OCI-M2 (cell line): Measurements from ENCODE around the gene TRAF7.
"Not testable (repeated sequence)": the region's sequence is repeated elsewhere in the genome, so short reads cannot be mapped to it uniquely, and the experiment has no call there.

ENCODE experiments used
- DNase-seq: peaks from one replicate; lab custom pipeline; 2025; ENCODE audit not compliant: unreplicated experiment; lab: John Stamatoyannopoulos, UW

The TRAF7 gene

GRCh38 chr16:2121853-2122252 is 33.7 kb upstream of the TRAF7 start:
- no peak for DNase-seq

DNA sequence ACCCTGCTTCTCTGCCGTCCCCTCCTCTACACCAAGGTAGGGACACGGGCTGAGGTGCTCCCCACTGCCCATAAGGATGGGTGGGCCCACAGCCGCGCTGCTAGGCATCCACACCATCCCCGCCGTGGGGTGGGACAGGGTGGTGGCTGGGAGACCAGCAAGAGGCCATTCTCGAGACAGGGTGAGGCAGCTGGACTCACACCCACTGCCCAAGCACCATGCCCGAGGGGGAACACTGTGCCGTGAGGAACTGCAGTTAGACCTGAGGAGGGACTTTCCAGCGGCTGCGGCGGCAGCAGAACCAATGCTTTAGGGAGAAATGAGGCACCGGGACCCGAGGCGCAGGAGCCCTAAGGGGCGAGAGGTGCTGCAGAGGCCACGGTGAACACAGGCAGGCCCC is 33.2 kb upstream of the TRAF7 start:
- DNase-seq, result no peak

- DNase-seq, result not testable (repeated sequence)
Observed at GRCh38 chr16:2122934-2123683, 32.5 kb upstream of the TRAF7 start.

GRCh38 chr16:2123706-2124376 is 31.7 kb upstream of the TRAF7 start:
- not testable (repeated sequence) for DNase-seq

GRCh38 chr16:2124377-2124693 is 31.2 kb upstream of the TRAF7 start:
- DNase-seq, result not testable (repeated sequence)

DNA sequence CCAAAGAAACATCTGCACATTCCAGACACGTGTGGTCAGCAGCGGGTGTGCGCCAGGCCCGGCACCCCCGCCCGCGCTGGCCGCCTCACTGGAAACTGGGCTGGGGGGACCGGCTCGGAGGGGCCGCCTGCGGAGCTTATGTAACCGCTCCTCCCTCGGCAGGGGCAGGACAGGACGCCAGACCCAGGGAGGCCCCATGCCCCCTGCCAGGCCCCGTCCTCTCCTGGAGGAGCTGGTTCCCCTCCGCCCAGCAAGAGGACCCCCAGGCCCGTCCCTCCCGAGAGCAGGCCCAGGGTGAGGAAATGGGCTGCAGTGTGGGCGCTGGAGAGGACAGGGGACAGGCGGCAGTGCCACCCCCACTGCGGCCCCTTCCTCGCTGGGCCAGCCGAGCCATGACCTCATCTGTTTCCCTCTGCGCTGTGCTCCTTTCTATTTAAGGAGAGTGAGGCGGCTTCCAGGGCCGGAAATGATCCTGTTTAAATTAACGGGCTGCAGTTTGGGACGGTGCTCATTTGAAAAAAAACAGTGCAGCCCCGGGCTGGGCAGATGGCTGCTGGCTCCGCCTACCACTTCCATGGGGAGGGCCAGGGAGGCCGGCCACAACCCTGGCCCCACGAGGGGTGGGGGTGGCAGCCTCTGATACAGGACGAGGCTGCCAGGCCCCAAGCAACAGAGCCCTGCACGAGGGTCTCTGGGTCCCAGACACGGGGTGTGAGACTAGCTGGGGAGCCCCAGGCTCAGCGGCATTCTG is 30.7 kb upstream of the TRAF7 start:
- not testable (repeated sequence) for DNase-seq

- not testable (repeated sequence) for DNase-seq
Observed at GRCh38 chr16:2125609-2126008, 30.0 kb upstream of the TRAF7 start.

DNA sequence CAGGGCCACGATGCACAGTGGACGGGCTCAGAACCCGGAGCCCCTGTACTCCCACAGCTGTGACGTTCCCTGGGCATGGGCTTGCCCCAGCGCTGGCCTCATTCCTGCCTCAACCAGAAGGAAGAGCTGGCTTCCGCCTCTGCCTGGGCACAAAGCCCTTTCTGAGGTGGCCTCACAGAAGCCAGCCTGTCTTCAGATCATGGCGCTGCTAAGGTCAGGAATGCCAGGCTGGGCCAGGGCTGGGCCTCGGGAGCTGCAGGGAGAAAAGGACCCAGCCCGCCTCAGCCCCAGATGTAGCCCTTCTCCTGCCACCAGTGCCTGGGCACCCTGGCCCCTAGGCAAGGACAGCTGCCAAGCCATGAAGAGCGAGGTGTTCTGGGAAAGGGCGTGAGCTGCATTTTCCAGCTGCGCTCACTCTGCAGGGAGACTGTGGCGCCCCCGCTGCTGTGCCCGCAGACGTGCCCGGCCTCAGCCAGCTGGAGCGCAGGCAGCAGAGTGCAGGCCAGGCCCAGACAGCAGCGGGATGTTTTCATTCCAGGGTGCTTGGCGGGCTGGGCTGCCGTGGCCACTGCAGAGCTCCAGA is 29.3 kb upstream of the TRAF7 start:
- DNase-seq, result not testable (repeated sequence)

GRCh38 chr16:2126928-2127556 is 28.5 kb upstream of the TRAF7 start:
- DNase-seq, result not testable (repeated sequence)

- not testable (repeated sequence) for DNase-seq
Observed at GRCh38 chr16:2127630-2128280, 27.8 kb upstream of the TRAF7 start.

DNA sequence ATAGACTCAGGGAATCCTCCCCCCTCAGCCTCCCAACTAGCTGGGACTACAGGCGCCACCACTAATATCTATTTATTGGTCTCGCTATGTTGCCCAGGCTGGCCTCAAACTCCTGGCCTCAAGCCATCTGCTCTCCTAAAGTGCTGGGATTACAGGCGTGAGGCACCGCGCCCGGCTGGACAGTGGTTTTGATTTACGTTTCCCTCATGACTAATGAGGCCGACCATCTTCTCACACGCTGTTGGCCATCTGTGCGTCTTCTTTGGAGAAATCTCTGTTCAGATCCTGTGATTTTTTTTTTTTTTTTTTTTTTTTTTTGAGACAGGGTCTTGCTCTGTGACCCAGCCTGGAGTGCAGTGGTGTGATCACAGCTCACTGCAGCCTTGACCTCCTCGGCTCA is 26.3 kb upstream of the TRAF7 start:
- not testable (repeated sequence) for DNase-seq

DNA sequence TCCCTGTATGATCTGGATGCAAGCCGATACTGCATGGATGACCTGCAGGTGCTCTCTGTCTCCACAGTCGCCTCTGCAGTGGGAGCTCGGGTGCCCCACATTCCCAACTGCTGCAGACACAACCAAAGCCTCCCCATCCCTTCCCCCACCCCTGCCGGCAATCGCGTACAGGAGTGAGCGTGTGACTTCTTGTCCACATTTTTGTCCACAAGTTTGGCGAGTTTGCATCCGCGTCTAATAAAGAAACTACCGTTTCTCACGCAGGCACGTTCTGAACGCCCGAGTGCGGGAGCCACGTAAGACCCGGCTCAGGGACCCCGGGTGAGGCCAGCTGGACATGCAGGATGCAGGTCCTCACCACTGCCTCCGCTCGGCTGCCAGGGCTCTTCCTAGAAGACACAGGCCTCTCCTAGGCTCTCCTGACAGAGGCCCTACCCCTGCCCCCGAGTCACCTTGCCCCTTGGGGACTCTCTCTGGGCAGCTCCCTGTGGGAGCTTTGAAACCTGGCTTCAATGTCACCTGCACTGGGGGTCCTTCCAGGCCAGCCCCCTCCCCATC is 25.6 kb upstream of the TRAF7 start:
- not testable (repeated sequence) for DNase-seq

DNA sequence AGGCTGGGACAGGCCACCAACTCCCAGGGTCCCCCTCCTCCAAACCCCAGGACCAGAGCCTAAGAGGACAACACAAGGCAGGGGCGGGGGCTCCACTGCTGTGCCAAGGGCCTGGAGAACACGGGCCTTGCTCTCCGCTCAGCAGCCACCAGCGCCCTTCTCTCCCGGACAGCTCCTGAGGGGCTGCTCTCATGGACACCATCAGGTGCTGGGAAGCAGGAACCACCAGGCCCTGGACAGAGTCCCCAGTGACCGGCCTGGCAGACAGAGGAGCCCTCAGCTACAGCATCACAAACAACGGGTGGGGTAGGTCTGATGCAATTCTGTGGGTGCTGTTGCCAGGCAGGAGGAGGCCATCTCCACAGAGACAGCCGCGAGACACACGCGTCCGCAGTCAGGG is 21.8 kb upstream of the TRAF7 start:
- not testable (repeated sequence) for DNase-seq

DNA sequence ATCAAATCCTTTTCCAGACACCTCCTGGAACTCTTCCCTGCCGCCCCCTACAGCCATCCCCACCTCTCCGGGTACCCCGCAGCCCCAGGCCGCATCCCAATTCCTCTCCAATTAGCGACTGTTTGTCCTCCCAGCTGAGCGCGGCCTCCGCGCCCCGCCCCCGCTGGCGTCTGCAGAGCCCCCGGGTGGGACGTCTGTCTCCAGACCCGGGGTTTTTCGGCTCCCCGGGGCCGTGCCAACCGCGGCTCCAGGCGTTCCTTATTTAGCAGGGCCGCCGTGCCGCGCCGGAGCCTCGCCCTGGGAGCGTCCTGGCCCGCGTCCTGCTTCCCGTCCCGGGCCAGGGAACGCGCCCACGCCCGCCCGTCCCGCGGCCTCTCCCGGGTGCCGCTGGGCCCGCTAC is 20.5 kb upstream of the TRAF7 start:
- DNase-seq, result not testable (repeated sequence)

GRCh38 chr16:2135770-2136490 is 19.7 kb upstream of the TRAF7 start, which contains the start of gene PKD1:
TSS of gene PKD1 (minus strand) at chr16:2135898. CDS start at chr16:2135689, 209 bp downstream.
- DNase-seq, result not testable (repeated sequence)

- no peak for DNase-seq
Observed at GRCh38 chr16:2142942-2143877, 12.4 kb upstream of the TRAF7 start.

DNA sequence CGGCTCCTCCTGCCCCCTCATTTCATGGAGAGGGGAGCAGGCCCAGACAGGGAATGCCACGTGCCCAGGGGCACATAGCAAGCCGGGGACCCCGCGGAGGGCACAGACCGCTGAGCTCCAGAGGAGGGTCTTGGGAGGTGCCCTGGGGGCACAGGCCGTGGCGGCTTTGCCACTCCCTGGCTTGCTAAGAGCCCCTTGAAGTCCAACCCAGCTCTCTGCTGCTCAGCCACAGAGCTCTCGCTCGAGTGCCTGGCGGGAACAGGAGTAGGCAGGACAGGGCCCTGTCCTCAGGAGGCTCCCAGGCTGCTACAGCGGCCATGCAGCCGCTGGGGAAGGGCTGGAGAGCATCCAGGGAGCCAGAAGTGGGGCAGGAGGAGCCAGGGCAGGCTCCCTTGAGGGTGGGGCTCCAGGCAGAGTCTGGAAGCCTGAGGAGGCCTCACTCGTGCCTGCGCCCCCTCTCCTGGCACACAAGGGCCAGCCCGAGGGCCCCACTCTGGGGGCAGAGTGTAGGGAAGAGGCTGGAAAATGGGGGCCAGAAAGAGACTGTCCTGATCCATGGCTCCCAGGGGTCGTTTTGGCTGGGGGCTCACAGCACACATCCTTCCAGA is 11.6 kb upstream of the TRAF7 start:
- DNase-seq, result no peak

GRCh38 chr16:2145843-2146242 is 9.7 kb upstream of the TRAF7 start:
- DNase-seq, result no peak
